ENCODE results near the gene BMP2. TPM values are rescaled to one million over a fixed set of nuclear protein-coding genes. Genes with fewer than 3 reads are reported as not detected.
A peak's percentile ranks its signal among the peaks of the same experiment; 100 is the strongest.

BMP2 gene
- total RNA-seq, 4 donors from 2014 or later: 16.7 to 109 (median 48.4) TPM

DNA sequence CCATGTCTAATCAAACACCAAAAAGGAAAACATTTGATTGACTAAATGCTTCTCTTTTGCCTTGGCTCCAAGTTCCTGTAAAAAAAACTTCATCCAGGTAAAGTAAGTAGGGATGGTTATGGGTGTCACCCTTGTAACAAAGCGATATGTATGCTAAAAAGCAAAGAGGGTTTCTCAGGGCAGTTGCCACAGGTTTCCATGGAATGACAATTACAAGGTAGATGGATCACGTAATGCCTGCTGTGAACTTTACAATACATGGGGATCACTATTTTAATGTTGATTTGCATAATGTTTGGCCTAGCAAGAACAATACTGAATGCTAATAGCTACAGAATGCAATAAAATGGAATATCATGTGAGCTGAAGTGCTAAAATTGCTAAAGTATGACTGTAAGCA is 2.9 kb upstream of the BMP2 start:
- Histone ChIP-seq H3K9me3 (no peaks in the 10 kb centered on the region), H3K27me3 (peaks cover 4% of the 10 kb centered on the region), H3K4me3 (no peak overlapping the region), H3K27ac (no peak overlapping the region), H3K36me3 (no peaks in the 10 kb centered on the region), H3K4me1 (peaks cover 0 to 25% (median 9%) of the 10 kb centered on the region in 4 donors)
- 87 to 89% methylated on average over 2 of the region's 2 CpGs for WGBS, 2 donors (ENCODE audit: low coverage in 1 of 2)
- intact Hi-C loops (cut with DNase I; ENCODE audit: low total_unique reads): no loop called here
- DNase-seq: no peak
- in situ Hi-C loops (cut with MboI; ENCODE audit: low pct_ligation_motif_present in 1 of 4, low pct_unique_long_range_greater_than_20kb in 1 of 4, low sequenced_read_pairs in 3 of 4): loop anchor here in 2 of 4 donors (10.0 to 25.0 kb wide), 2 partner anchors 130 to 523 kb away; no protein-coding TSS in a partner anchor
- TF ChIP-seq EP300 (IDR thresholded peaks at IDR 0.05; ENCODE audit: low read depth) (no peak), POLR2AphosphoS5 (IDR thresholded peaks at IDR 0.05) (no peak), CTCF (IDR thresholded peaks at IDR 0.05) (no peak)

- peak overlapping the region; percentile 63 to 85 (median 76) for H3K27ac ChIP-seq
- 6 to 7% methylated on average over 6 of the region's 6 CpGs for whole genome bisulfite sequencing, 2 donors (ENCODE audit: low coverage in 1 of 2)
Measured at GRCh38 chr20:6765469-6766058, 1.9 kb upstream of the BMP2 start.

DNA sequence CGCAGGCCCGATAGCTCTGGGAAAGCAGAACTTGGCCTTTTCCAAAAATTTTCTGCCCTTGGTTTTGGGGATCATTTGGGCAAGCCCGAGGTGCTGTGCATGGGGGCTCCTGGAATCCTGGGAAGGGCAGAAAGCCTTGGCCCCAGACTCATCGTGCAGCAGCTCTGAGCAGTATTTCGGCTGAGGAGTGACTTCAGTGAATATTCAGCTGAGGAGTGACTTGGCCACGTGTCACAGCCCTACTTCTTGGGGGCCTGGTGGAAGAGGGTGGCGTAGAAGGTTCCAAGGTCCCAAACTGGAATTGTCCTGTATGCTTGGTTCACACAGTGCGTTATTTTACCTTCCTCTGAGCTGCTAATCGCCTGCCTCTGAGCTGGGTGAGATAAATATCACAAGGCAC is 1.1 kb upstream of the BMP2 start:
- in situ Hi-C loops (cut with MboI; ENCODE audit: low pct_ligation_motif_present in 1 of 4, low pct_unique_long_range_greater_than_20kb in 1 of 4, low sequenced_read_pairs in 3 of 4) (loop anchor here in 2 of 4 donors (10.0 to 25.0 kb wide), 2 partner anchors 132 to 521 kb away; no protein-coding TSS in a partner anchor), intact Hi-C loops (cut with DNase I; ENCODE audit: low total_unique reads) (no loop called here)
- no peak for TF ChIP-seq POLR2AphosphoS5 (IDR thresholded peaks at IDR 0.05)
- no peak for TF ChIP-seq CTCF (IDR thresholded peaks at IDR 0.05)
- no peak for TF ChIP-seq EP300 (IDR thresholded peaks at IDR 0.05; ENCODE audit: low read depth)
- TF ChIP-seq POLR2A (IDR thresholded peaks at IDR 0.05): no peak
- no peaks in the 10 kb centered on the region for H3K9me3 ChIP-seq
- peaks cover 0 to 36% (median 16%) of the 10 kb centered on the region in 4 donors for H3K4me1 ChIP-seq
- 52 to 55% methylated on average over 3 to 9 of the region's 9 CpGs for WGBS, 2 donors (ENCODE audit: low coverage in 1 of 2)
- DNase-seq: peak; percentile 30
- no peaks in the 10 kb centered on the region for H3K36me3 ChIP-seq
- H3K27me3 ChIP-seq: peaks cover 4% of the 10 kb centered on the region
- H3K4me3 ChIP-seq: no peak overlapping the region
- peak overlapping the region; percentile 63 to 85 (median 76) for H3K27ac ChIP-seq

More at GRCh38 chr20:6765469-6766058, 1.9 kb upstream of the BMP2 start:
- in situ Hi-C loops (cut with MboI; ENCODE audit: low pct_ligation_motif_present in 1 of 4, low pct_unique_long_range_greater_than_20kb in 1 of 4, low sequenced_read_pairs in 3 of 4): loop anchor here in 2 of 4 donors (10.0 to 25.0 kb wide), 2 partner anchors 131 to 522 kb away; no protein-coding TSS in a partner anchor
- TF ChIP-seq CTCF (IDR thresholded peaks at IDR 0.05): peak; percentile 57 to 69 (median 59)
- TF ChIP-seq EP300 (IDR thresholded peaks at IDR 0.05; ENCODE audit: low read depth): no peak
- DNase-seq: no peak
- Histone ChIP-seq H3K9me3 (no peaks in the 10 kb centered on the region), H3K27me3 (peaks cover 4% of the 10 kb centered on the region), H3K4me1 (peaks cover 0 to 30% (median 15%) of the 10 kb centered on the region in 4 donors), H3K4me3 (no peak overlapping the region), H3K36me3 (no peaks in the 10 kb centered on the region)
- intact Hi-C loops (cut with DNase I; ENCODE audit: low total_unique reads): no loop called here

DNA sequence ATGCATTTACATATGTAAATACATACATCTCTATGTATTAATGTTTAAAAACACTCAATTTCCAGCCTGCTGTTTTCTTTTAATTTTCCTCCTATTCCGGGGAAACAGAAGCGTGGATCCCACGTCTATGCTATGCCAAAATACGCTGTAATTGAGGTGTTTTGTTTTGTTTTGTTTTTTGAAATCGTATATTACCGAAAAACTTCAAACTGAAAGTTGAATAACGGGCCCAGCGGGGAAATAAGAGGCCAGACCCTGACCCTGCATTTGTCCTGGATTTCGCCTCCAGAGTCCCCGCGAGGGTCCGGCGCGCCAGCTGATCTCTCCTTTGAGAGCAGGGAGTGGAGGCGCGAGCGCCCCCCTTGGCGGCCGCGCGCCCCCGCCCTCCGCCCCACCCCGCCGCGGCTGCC is 355 bp upstream of the BMP2 start:
- in situ Hi-C loops (cut with MboI; ENCODE audit: low pct_ligation_motif_present in 1 of 4, low pct_unique_long_range_greater_than_20kb in 1 of 4, low sequenced_read_pairs in 3 of 4) (loop anchor here in 2 of 4 donors (10.0 to 25.0 kb wide), 2 partner anchors 132 to 520 kb away; no protein-coding TSS in a partner anchor), intact Hi-C loops (cut with DNase I; ENCODE audit: low total_unique reads) (no loop called here)
- 3 to 8% methylated on average over 5 to 23 of the region's 26 CpGs for WGBS, 2 donors (ENCODE audit: low coverage in 1 of 2)
- DNase-seq: no peak
- Histone ChIP-seq H3K36me3 (no peaks in the 10 kb centered on the region), H3K27ac (peak overlapping the region; percentile 63 to 85 (median 76)), H3K4me3 (peak overlapping the region in 3 of 4 donors; percentile 59 to 71 (median 69)), H3K27me3 (peaks cover 4% of the 10 kb centered on the region), H3K9me3 (no peaks in the 10 kb centered on the region), H3K4me1 (peaks cover 0 to 36% (median 16%) of the 10 kb centered on the region in 4 donors)
- peak in 1 of 5 experiments; percentile 2 for TF ChIP-seq CTCF (IDR thresholded peaks at IDR 0.05)
- TF ChIP-seq EP300 (IDR thresholded peaks at IDR 0.05; ENCODE audit: low read depth): no peak
- no peak for TF ChIP-seq POLR2A (IDR thresholded peaks at IDR 0.05)

Data from transverse colon (tissue), 4 donors.